ENCODE measurements around the gene AFTPH.

GRCh38 chr2:64523666-64524603, at the start of gene AFTPH:
- TF ChIP-seq, protein P1, sequence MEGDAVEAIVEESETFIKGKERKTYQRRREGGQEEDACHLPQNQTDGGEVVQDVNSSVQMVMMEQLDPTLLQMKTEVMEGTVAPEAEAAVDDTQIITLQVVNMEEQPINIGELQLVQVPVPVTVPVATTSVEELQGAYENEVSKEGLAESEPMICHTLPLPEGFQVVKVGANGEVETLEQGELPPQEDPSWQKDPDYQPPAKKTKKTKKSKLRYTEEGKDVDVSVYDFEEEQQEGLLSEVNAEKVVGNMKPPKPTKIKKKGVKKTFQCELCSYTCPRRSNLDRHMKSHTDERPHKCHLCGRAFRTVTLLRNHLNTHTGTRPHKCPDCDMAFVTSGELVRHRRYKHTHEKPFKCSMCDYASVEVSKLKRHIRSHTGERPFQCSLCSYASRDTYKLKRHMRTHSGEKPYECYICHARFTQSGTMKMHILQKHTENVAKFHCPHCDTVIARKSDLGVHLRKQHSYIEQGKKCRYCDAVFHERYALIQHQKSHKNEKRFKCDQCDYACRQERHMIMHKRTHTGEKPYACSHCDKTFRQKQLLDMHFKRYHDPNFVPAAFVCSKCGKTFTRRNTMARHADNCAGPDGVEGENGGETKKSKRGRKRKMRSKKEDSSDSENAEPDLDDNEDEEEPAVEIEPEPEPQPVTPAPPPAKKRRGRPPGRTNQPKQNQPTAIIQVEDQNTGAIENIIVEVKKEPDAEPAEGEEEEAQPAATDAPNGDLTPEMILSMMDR (conservative IDR thresholded peaks at IDR 0.05) = no peak
- no peak for TF ChIP-seq ZFX (IDR thresholded peaks at IDR 0.05)

Measured in C4-2B (cell line).